A549 treated with GW870086 at 1 μM for 4 hours (cell line): ENCODE data around the gene ZNF292. TPM values are rescaled to one million over a fixed set of nuclear protein-coding genes. Genes with fewer than 3 reads are reported as not detected.

Source experiments
- total RNA-seq: library from RNA; stranded (reverse); fragments of 200-300 nt; extraction: Qiagen RNA extraction; gene quantifications from 5 replicates; pipeline ENCODE4 v1.2.3, GENCODE V29; 2022; ENCODE audit warnings: low read depth

ZNF292 gene
- total RNA-seq: 2.0 to 4.1 TPM (median 3.1 TPM) in 5 replicates

GRCh38 chr6:87154993-87155841, at the start of gene ZNF292:
Gene ZNF292, plus strand, starts transcription at chr6:87155565. Its CDS starts 27 bp downstream, at chr6:87155592.

Other genes with a start within 250 kb of the ZNF292 start
- gene HTR1E, start 218.0 kb upstream of the ZNF292 start, total RNA-seq: not detected in 5 replicates
- gene CGA, start 60.5 kb upstream of the ZNF292 start, total RNA-seq: 0.24 to 0.67 TPM (median 0.48 TPM) in 5 replicates
- gene SMIM8, start 167.0 kb downstream of the ZNF292 start, total RNA-seq: 2.4 to 3.9 TPM (median 3.0 TPM) in 5 replicates
- gene GJB7, start 173.7 kb downstream of the ZNF292 start, total RNA-seq: not detected in 5 replicates
- 0.11 to 0.74 TPM (median 0.21 TPM) in 4 of 5 replicates, not detected in the other for gene C6orf163, start 189.2 kb downstream of the ZNF292 start, total RNA-seq